Parathyroid adenoma (tissue), 2 donors: ENCODE measurements around the gene ASTL.

Experiments used
- H2AFZ ChIP-seq: fragments of 300-600 bp; sonication (generic); one replicate; pipeline ENCODE4 v1.7.0; 2017; ENCODE audit warnings: antibody characterized with exemption, mild to moderate bottlenecking
- H3K27ac ChIP-seq: fragments of 300-600 bp; sonication (generic); one replicate; pipeline ENCODE4 v1.7.0; 2017
- H3K27me3 ChIP-seq: fragments of 300-600 bp; sonication (generic); one replicate; pipeline ENCODE4 v1.7.0; 2017; ENCODE audit warnings: low read length; ENCODE audit not compliant: control insufficient read depth, insufficient read depth
- H3K36me3 ChIP-seq: fragments of 300-600 bp; sonication (generic); one replicate; pipeline ENCODE4 v1.7.0; 2017; ENCODE audit warnings: low read length; ENCODE audit not compliant: control insufficient read depth, insufficient read depth
- H3K4me1 ChIP-seq: fragments of 300-600 bp; sonication (generic); one replicate; pipeline ENCODE4 v1.7.0; 2017; ENCODE audit warnings: control low read depth
- H3K4me2 ChIP-seq: fragments of 300-600 bp; sonication (generic); one replicate; pipeline ENCODE4 v1.7.0; 2017; ENCODE audit warnings: low read length
- H3K4me3 ChIP-seq: fragments of 300-600 bp; sonication (generic); one replicate; pipeline ENCODE4 v1.7.0; 2017; ENCODE audit warnings: low read depth, low read length
- H3K79me2 ChIP-seq: fragments of 300-600 bp; sonication (generic); one replicate; pipeline ENCODE4 v1.7.0; 2017; ENCODE audit warnings: control low read depth
- H3K9ac ChIP-seq: fragments of 300-600 bp; sonication (generic); one replicate; pipeline ENCODE4 v1.7.0; 2017; ENCODE audit warnings: mild to moderate bottlenecking
- H3K9me3 ChIP-seq: fragments of 300-600 bp; sonication (generic); one replicate; pipeline ENCODE4 v1.7.0; 2017; ENCODE audit warnings: low read length; ENCODE audit not compliant: control insufficient read depth
- CTCF ChIP-seq: fragments of 300-600 bp; sonication (generic); IDR thresholded peaks from one replicate; pipeline ENCODE4 v1.7.0; 2017; ENCODE audit warnings: antibody characterized with exemption, mild to moderate bottlenecking
- donor health status: primary hyperparathyroidism.

ASTL gene

DNA sequence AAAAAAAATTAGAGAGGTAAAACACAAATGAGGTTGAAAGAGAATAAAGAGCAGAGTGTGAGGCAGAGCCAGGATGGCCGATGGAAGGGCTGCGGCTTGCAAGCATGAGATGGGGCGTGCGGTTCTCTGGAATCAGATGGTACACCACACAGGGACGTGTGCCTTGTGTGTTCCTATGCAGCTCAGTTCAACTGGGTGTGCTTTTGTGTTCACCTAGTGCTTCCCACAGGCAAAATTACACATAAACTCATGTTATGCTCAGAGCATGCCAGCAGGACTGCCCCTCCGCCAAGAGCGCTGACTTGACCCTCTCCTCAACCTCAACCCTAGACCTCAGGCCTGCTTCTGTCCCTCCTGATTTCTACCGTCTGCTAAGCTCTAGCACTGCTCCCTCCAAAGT is 45.9 kb upstream of the ASTL start:
- Histone ChIP-seq H3K9ac (no peak overlapping the region), H3K9me3 (no peaks in the 10 kb centered on the region), H3K4me3 (no peak overlapping the region), H3K4me2 (no peak overlapping the region), H3K4me1 (peaks cover 11% of the 10 kb centered on the region), H2AFZ (no peak overlapping the region), H3K27ac (no peak overlapping the region), H3K36me3 (no peaks in the 10 kb centered on the region), H3K27me3 (no peaks in the 10 kb centered on the region), H3K79me2 (no peaks in the 10 kb centered on the region)
- no peak for TF ChIP-seq CTCF

DNA sequence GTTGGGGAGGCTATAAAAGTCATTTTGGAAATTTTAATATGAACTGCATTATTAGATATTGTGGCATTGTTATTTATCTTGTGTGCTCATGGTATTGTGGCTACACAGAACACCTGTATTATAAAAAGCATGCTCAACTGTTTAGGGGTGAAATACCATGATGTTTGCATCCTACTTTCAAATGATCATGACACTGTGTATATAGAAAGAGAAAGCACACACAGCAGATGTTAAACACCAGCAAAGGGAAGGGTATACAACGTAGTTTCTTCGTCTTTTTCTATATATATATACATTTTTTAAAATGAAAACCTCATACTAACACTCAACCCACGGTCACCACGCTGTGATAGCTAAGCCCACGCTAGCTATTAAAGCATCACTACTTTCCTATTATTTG is 43.2 kb upstream of the ASTL start:
- H3K27me3 ChIP-seq: no peaks in the 10 kb centered on the region
- H2AFZ ChIP-seq: no peak overlapping the region
- H3K79me2 ChIP-seq: no peaks in the 10 kb centered on the region
- H3K4me1 ChIP-seq: peaks cover 3% of the 10 kb centered on the region
- no peaks in the 10 kb centered on the region for H3K9me3 ChIP-seq
- H3K36me3 ChIP-seq: no peaks in the 10 kb centered on the region
- H3K27ac ChIP-seq: no peak overlapping the region
- H3K4me2 ChIP-seq: no peak overlapping the region
- no peak overlapping the region for H3K9ac ChIP-seq
- TF ChIP-seq CTCF: no peak
- H3K4me3 ChIP-seq: no peak overlapping the region

DNA sequence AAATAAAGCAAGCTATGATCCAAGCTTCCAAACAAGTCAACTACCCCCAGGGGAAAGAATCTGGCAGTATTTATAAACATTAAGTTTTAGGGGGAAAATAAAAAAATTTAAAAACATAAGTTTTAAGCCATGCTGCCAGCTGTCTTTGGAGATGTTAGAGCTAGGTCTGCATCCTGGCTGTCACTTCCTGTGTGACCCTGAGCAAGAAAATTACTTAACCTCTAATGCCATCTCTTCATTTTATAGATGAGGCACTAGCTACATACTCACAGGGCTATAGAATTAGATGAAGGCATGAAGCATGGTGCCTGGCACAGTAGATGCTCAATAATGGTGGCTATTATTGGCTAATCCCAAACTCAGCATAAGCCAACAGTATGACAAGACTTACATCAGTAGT is 42.2 kb upstream of the ASTL start:
- Histone ChIP-seq H3K27me3 (no peaks in the 10 kb centered on the region), H3K36me3 (no peaks in the 10 kb centered on the region), H3K9ac (no peak overlapping the region), H3K4me1 (no peaks in the 10 kb centered on the region), H3K9me3 (no peaks in the 10 kb centered on the region), H3K27ac (no peak overlapping the region), H3K4me3 (no peak overlapping the region), H3K4me2 (no peak overlapping the region), H3K79me2 (no peaks in the 10 kb centered on the region), H2AFZ (no peak overlapping the region)
- TF ChIP-seq CTCF: no peak

- no peak overlapping the region for H3K9ac ChIP-seq
Observed at GRCh38 chr2:96180002-96180401, 41.7 kb upstream of the ASTL start.

More at GRCh38 chr2:96180002-96180401, 41.7 kb upstream of the ASTL start:
- no peak for TF ChIP-seq CTCF
- H3K27ac ChIP-seq: no peak overlapping the region
- no peak overlapping the region for H3K4me2 ChIP-seq
- no peak overlapping the region for H2AFZ ChIP-seq
- no peak overlapping the region for H3K4me3 ChIP-seq
- no peaks in the 10 kb centered on the region for H3K79me2 ChIP-seq
- no peaks in the 10 kb centered on the region for H3K36me3 ChIP-seq
- no peaks in the 10 kb centered on the region for H3K4me1 ChIP-seq
- H3K27me3 ChIP-seq: no peaks in the 10 kb centered on the region
- H3K9me3 ChIP-seq: no peaks in the 10 kb centered on the region
